Posterior vena cava (tissue), 2 donors: ENCODE data around the gene OLIG3. TPM values are rescaled to one million over a fixed set of nuclear protein-coding genes. Genes with fewer than 3 reads are reported as not detected.

Experiments used
- DNase-seq: peaks from one replicate; pipeline ENCODE4 v3.0.0-alpha.2; 2020; ENCODE audit warnings: low spot score
- intact Hi-C, 2 donors: fragments of 100-400 bp; cut with DNase I; formaldehyde crosslinking; loops; one replicate each; pipeline versions ENCODE4 v1.14.1 to v1.14.2; 2022 to 2023
- total RNA-seq, 2 donors: library from RNA; stranded (reverse); fragmentation: NEBNext Ultra II Directional; extraction: Animal tissue kit (Norgen Biotek cat#: 25700); gene quantifications; one replicate each; pipeline ENCODE4 v1.2.1, GENCODE V29; 2021
- donor health status: DM: yes; HTN: yes; CAD: no.
- donor health status: DM: yes; HTN: yes; CAD: no.

The OLIG3 gene
- total RNA-seq, 2 donors from 2014 or later = not detected

DNA sequence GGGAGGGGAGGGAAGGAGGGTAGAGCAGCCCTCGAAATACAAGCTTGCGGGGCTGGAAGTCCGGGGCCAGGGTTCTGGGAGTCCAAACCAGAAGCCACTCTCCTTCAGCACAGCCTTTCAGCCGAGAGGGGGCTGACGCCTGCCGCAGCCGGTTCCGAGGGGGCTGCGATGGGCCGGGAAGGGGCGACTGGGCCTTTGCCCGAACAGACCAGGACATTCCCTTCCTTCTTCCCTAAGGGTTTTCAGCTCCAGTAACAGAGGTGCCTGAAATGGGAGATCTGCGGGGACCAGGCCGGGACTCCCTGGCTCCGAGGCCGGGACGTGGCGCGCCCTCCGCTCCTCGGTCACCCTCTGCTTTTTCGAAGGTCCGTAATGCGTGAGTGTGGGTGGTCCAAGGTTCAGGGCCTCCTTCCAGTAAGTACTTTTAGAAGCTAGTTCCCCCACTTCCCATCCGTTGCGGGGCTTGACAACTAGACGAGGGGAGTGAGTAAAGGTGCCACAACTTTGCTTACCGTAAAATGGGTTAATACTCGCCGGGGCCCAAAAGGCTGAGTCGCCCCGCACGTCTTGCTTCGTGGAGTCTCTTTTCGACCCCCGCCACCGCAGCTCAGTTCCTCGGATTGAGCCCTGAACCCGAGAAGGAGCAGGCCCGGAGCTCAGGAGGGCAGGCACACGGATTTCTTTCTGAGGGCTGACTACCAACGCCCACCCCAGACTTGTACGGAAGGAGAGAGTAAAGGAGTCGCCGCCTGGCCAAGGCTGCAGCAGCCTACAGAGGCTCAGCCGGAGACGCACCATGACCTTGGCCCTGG is 2.9 kb upstream of the OLIG3 start:
- intact Hi-C loops = no loop called here
- no peak for DNase-seq

DNA sequence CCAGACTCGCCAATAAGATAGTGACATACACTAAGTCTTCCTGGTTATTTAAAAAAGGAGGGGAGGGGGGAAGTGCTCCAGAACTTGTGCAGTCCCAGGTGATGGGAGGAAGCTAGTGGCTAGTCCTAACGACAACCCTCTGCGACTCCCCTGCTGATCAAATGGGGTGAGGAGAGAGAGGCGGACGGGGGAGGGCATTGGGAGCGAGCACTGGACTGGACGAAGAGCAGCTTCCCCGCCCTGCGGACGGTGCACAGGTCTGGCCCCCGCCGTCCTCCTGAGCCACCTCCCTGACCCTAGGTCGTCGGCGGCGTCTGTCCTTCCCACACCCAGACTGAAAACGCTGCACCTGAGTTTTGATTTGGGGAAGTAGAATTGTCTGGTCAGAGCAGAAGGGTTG is 2.2 kb upstream of the OLIG3 start:
- intact Hi-C loops = no loop called here
- DNase-seq = no peak

DNA sequence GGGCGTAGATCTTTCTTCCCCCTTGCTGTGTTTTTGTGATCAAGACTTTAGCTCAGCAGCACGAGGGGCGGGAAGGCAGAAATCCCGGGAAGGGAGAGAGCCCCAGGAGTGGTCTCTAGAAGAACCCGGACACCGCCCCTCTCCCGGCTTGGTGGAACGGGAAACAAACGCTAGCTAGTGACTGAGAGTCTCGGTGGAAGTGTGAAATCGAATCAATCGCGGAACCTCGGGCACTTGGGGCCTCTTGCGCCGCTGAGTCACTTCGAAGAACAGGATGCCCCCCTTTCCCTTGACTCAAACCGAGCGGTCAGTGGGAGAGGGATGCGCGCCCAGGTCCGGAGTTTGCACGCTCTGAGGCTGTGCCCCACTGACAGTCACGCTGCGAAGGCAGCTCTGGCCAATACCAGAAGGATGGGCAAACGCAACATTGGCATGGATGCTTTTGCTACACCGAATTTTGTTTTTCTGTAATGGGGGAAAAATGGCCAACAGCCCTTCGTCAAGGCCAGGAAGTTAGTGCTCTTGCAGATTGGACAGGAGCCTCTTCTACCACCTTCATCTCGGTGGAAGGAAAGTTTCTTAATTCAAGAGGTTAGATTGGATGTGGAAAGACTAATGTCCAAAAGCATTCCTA is 1.6 kb upstream of the OLIG3 start:
- no peak for DNase-seq
- intact Hi-C loops = no loop called here

DNA sequence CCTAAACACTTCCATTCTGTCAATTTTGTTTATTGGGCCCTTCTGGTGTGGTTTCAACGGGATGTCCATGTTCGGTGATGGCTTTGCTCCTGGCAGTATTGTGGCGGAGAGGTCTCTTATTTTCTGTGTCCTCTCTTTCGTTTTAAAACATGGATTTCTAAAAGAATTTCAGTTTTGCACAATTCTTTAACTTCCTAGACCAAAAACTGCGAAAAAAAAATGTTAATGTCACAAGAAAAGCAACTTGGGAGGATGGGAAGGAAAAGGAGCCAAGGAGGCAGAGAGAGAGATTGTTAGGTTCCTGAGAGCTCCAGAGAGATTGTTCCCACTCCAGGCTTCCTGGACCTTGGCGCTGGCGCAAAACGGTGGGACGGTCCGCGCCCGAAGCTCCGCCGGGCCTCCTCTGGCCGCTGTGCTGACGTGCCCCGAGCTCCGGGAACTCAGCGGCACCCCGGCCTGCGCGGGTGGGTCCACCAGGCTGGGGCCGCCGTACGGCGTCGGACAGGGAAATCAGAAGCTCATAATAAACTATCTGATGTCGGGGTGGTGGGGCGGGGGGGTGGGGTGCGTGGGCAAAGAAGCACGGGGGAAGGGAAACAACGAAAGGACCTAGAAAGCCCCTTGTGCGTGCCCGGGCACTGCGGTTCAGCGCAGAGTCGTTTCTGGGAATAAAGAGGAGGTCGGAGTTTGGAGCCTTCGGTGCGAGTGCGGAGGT is 951 bp upstream of the OLIG3 start:
- no peak for DNase-seq
- intact Hi-C loops = no loop called here

DNA sequence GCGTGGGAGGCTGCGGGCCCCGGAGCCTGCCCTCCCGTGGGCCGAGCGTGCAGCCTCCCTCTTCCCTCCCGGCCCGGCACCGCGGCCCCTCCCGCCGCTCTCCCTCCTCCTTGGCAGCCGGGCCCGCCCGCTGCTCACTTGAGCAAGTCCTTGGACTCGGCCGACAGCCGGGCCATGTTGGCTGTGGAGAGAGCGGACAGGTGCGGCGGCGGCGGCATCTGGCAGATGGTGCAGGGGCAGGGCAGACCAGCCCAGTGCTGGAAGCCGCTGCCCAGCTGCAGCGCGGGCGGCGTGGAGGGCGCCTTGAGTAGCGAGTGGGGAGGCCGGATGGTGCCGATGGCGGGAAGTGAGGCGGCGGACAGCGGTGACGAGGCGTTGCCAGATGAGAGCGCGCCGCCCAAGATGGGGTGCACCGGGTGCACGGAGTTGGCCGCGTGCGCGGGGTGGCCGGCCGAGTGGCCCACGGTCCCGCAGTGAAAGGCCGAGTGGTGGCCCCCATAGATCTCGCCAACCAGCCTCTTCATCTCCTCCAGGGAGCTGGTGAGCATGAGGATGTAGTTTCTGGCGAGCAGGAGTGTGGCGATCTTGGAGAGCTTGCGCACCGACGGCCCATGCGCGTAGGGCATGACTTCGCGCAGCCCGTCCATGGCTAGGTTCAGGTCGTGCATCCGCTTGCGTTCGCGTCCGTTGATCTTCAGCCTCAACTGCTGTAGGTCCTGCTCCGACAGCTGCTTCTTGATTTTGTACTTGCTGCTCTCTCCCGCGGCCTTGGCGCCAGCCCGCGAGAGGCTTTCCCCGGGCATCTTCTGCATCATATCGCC is 766 bp downstream of the OLIG3 start:
- DNase-seq = no peak

DNA sequence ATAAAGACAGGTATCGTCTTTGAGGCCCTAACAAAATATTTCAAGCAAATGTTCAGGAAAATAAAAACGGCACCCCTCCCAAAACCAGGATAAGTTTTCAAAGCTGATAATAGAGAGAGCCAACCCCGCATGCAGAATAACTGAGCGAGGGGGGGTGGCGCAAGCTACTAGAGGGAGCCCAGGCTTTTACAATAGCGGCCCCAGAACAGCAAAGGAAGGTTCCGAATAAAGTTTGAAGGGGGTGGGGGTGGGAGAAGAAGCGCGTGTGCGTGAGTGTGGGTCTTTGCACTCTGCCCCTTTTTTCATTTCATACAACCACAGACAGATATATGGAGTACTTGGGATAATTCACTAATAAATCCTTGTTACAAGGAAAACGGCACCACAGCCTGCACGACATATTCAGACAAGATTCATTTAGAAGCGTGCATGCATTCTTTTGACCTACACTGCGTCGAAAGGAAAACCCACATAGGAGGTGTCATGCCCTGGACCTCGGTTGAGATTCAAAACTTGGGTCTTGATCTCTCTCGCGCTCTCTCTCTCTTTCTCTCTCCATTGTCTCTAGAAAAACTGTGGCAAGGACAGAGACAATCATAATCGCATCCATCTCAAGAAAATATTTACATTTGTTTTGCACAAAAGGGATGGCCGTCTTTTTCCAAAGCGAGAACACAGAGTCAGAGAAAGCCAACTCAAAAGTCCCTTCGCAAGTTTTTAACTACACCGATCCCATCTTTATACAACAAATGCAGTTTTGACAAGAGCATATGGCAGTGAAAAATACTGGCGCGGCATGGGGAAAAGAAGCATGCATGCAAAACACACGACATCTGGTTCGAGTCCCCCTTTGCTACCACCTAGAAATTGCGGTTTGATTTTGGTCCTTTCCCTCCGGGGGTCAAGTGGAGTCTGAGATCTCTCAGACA is 1.6 kb downstream of the OLIG3 start:
- no peak for DNase-seq
- intact Hi-C loops = no loop called here

More for the DNA sequence above, 766 bp downstream of the OLIG3 start:
- intact Hi-C loops = no loop called here

DNA sequence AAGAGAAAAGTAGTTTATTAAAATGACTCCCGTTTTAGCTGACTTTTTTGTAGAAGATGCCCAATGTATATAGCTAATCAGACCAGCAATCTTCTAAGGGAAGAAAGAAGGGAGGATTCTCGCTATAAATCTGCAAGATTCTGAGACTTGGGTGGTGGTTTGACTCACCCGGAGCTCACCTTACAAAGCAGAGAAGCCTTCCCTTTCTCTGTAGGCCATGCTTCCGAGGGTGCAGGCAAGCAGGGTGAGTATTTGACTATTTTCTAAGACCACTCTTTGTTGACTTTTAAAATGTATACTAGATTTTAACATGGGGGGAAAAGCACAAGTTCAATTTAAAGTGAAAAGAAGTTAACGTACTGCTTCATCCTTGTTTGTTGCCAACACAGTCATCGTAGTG is 2.7 kb downstream of the OLIG3 start:
- intact Hi-C loops = no loop called here
- no peak for DNase-seq

DNA sequence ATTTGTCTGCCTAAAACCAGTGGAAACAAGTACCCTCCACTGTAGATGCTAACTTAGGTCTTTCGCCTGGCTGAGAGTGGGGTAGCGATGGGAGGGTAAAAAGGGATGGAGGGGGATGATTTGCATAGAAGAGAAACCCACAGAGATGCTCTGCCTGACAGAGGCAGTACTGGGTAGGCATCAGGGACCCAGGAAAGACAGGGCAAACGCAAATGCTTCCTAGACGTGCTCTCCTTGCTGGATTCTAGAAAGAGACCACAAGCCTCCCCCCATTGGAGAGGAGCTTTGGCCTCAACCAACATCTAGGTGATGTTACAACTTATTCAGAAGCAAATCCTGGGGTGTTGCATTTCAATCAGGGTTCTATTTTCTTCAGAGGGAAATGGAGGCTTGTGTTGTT is 3.2 kb downstream of the OLIG3 start:
- intact Hi-C loops = no loop called here
- DNase-seq = no peak

DNA sequence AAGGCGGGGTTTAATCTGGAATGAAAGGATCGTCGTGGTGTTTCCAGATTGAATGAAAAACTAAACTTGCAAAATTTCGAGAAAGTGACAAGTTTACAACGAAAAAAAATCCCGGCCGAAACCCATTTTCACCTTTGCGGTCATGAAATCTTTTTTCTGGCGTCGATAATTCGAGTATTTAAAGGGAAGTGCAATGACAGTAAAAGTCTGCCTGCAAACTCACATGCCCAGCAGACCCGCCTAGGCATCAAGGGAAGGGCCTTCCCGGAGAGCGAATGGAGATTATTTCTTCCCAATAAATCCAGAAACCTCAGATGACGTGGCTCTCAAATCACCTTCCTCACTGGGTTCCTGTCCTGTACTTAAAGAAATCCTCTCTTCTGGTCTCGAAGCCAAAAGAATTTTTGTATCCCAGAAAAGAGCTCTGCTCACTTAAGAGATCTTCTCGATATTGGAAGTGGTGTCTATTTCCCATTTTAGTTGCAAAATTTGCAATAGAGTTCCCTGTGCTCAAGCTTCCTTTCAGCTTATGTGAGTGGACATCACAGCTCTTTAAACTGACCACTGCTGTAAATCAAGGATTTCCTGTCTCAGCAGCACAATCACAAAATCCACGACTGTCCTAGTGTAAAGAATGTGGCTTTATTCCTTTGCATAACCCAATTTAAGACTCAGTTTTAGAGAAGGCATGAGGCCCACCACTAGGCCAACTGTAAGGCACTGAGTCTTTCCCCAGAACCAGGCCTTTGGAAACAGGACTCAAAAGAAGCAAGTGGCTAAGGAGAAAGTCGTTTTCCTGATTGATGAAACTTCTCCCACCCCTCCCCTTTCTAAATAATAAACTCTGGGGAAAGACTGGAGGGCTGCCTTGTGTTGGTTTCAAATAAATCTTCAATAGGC is 3.9 kb downstream of the OLIG3 start:
- DNase-seq = no peak
- intact Hi-C loops = no loop called here

DNA sequence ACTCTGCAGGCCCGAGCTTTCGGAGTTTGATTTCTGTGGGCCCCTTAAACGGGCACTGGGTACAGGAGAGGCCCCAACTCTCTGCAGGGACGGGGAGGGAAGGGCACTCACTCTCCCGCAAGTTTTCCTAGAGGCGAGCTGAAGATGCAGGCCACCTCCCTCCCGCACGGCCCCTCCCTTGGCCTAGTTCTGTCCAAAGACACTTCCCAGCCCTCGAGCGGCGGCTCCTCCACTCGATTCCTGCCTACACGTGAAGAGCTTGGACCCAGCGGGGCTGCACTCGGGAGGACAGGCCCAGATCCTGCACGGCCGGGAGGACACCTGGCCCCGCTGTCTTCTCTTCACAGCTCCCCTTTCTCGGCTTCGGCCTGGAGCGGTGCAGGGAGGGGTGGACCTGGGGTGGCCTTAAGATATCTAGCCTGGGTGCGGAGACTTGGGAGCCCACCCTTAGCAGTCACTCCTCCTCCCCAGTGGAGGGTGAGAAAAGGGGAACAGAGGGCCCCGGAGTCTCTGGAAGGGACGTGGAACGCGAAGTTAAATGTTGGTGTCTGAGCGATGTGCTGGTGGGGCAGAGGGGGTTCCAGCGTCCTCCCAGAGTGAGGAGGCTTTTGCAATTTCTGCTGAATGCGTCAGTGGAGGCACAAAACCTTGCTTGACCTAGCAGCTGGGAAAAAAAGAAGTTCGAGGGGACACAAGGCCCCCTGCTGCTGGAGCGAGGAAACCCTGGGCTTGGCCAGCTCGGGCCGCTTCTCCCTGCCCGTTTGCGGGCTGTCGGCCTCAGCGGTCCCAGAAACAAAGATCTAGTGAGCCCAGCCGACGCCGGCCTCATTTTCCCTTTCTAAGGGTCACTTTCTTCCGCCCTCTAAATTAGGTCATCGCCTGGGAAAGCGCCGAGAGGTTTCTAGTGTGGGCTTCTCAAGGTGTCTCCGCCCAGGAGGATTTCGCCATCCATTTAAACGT is 4.9 kb downstream of the OLIG3 start:
- no peak for DNase-seq
- intact Hi-C loops = no loop called here

DNA sequence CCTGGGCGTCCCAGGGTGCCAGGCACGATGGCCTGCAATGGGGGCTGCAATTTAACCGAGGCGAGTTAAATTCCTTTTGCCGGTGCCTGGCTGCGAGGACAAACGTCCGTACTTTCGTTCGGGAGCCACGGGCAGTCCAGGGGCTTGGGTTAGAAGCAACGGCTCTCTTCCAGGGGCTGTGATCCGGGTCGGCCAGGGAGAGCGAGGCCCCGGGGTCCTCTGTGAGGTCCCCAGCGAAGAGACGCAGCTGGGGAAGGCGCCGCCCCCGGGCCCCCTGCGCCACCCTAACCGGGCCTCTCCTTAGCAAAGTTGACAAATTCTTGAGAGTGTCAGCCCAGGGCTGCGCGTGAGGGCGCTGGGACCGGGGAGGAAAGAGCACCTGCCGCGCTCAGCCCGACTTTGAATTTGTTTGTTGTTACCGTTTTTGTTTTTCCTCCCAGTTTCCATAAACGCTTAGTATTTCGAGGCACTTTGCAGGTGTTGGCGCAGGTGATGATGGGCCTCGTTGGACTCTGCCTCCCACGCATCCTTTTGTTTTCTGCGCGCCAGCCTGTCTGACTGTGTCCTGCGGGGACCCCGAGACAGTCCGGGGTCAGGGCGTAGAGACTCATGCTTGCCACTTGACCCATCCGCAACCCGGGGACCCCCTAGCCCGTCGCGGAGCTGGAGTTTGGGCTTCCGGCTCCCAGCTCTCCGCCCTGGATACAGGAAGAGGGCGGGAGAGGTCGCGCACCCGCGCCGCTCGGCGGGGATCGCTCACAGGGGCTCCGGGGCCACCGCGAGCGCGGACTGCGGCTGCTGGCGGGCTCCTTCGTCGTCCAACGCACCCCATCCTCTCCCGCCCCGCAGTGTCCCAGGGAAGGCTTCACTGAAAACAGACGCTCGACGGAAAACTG is 5.8 kb downstream of the OLIG3 start:
- intact Hi-C loops = no loop called here
- no peak for DNase-seq

DNA sequence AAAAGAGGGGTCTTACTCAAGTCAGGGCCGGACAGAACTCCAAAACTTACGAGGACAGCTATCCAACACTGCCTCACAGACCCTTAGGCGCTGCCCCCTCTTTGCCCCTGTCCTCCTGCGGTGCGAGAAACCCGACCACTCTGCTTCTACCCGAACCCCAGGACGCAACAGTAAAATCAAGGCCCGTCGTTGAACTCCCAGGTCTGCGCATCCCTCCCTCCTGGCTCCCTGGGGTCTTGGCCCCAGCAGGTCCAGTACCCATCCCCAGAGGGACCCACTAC is 6.4 kb downstream of the OLIG3 start:
- intact Hi-C loops = no loop called here
- no peak for DNase-seq

DNA sequence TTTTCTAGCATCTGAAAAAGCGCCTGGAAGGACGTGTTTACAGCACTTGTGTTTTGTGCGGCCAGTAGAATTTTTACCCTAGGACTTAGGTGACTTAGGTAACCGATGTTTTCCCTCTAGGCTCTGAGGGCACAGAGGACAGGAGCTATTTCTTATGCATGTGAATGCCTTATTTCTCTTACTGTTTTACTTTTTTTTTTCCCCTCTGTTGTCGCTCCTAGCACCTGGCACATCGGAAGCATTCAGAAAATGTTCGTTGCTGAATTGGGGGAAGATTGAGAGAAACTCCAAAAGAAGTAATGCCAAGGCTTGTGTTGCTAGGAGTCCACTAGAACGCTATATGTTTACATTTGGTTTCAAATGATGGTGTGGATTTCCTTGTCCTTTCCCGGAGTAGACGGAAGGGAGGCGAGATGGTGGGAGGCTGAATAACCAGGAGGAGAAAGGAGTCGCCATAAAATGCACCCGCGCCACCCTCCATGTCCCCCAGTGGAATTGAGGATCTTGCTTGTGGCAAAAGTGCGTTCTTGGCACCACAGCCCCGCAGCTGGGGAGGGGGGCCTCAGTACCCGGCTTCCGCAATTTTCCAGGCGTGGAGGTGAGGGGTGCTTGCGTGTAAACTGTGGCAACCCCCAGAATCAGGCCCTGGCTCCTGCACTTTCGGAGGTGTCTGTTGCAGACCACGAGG is 6.9 kb downstream of the OLIG3 start:
- intact Hi-C loops = no loop called here
- no peak for DNase-seq

DNA sequence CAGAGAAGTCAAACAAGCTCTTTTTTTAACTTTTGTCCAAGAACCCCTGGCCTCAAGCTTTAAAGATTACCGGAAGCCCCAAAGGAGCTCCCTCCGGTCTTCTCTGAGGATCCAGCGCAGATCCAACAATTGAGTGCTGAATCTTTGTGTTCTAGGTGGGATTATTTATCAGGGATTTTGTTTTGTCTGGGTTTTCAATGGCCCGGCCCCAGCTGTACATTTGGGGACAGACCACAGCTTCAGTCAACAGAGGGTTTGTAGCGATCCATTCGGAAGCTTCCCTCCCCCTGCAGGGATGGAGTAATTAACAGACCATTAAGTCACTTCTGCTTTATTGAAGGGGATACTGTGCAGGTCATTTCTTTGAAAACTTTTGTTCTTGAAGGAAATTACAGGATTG is 7.8 kb downstream of the OLIG3 start:
- intact Hi-C loops = no loop called here
- no peak for DNase-seq

DNA sequence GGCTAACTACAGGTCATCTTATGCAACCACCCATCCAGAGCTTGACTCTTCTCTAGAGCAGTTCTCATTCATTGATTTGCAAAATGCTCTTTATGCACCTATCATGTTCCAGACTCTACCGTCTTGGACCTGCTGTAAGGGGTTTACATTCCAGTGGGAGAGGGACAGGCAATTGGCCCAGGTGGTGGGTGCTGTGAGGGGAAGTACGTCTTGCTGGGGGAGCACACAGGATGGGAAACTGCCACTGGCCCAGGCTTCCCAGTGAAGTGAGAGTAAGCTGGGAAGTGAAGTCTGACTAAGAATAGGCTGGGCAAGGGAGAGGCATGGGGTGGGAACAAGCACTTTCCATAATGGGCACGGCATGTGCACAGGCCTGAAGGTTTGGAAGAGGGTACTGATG is 13.8 kb downstream of the OLIG3 start:
- no peak for DNase-seq
- intact Hi-C loops = no loop called here
